Tibial nerve (tissue), 4 donors: Measurements from ENCODE around the gene TSFM. TPM values are rescaled to one million over a fixed set of nuclear protein-coding genes. Genes with fewer than 3 reads are reported as not detected.

ENCODE experiments used
- DNase-seq, 2 donors: peaks; one replicate each; pipeline ENCODE4 v3.0.0-alpha.2; 2019; ENCODE audit warnings: low spot score in 2 of 2
- H3K27ac ChIP-seq, 4 donors: fragments of 200-600 bp; sonication (generic) in 3 of 4; one replicate each; pipeline ENCODE4 v1.5.1; 2017 to 2019; ENCODE audit warnings: mild to moderate bottlenecking in 1 of 4
- H3K27me3 ChIP-seq, 2 donors: fragments of 200-600 bp; sonication (generic) in 1 of 2; one replicate each; pipeline versions ENCODE4 v1.5.1 to v1.6.0; 2017 to 2019
- H3K36me3 ChIP-seq, 3 donors: fragments of 200-600 bp; sonication (generic); one replicate each; pipeline ENCODE4 v1.5.1; 2018 to 2019
- H3K4me1 ChIP-seq, 4 donors: fragments of 200-600 bp; sonication (generic) in 3 of 4; one replicate each; pipeline ENCODE4 v1.5.1; 2017 to 2019
- H3K4me3 ChIP-seq, 4 donors: fragments of 200-600 bp; sonication (generic) in 3 of 4; one replicate each; pipeline ENCODE4 v1.5.1; 2017 to 2019; ENCODE audit warnings: mild to moderate bottlenecking in 1 of 4, moderate library complexity in 1 of 4
- H3K9me3 ChIP-seq, 4 donors: fragments of 200-600 bp; sonication (generic) in 3 of 4; one replicate each; pipeline ENCODE4 v1.5.1; 2017 to 2019
- CTCF ChIP-seq, 5 experiments: fragments of 200-600 bp in 3 of 5; fragments of 450-650 bp in 2 of 5; sonication (generic) in 3 of 5; IDR thresholded peaks; one replicate each; pipeline ENCODE4 v1.5.1; 2016 to 2019; ENCODE audit warnings: antibody characterized with exemption in 5 of 5, mild to moderate bottlenecking in 3 of 5, moderate library complexity in 2 of 5
- EP300 ChIP-seq, 2 donors: sonication (generic); formaldehyde crosslinking; IDR thresholded peaks; one replicate each; pipeline ENCODE4 v1.6.1; 2017; ENCODE audit warnings: antibody characterized with exemption in 2 of 2, mild to moderate bottlenecking in 1 of 2
- POLR2A ChIP-seq, 2 donors: fragments of 450-650 bp; IDR thresholded peaks; one replicate each; pipeline ENCODE4 v1.6.1; 2017; ENCODE audit warnings: antibody characterized with exemption in 2 of 2, mild to moderate bottlenecking in 2 of 2, moderate library complexity in 2 of 2
- WGBS, 2 donors: methylation state at CpG; one replicate each; pipeline ENCODE4 v1.1.5; 2018; 5-methylcytosine and 5-hydroxymethylcytosine counted together
- total RNA-seq, 4 donors: library from RNA; depleted of rRNA; stranded (reverse); fragments of >200 nt; gene quantifications; one replicate each; pipeline ENCODE4 v1.1.0, GENCODE V29; 2016

TSFM gene
- total RNA-seq, 4 donors from 2014 or later = 13.5 to 23.2 (median 22.4) TPM

- Histone ChIP-seq H3K4me1 (peaks cover 0 to 49% (median 25%) of the 10 kb centered on the region in 4 donors), H3K27me3 (peaks cover 0 to 42% of the 10 kb centered on the region in 2 donors), H3K4me3 (peak overlapping the region in 2 of 4 donors; percentile 33 to 37), H3K27ac (no peak overlapping the region), H3K36me3 (peaks cover 0 to 11% (median 0%) of the 10 kb centered on the region in 3 donors), H3K9me3 (no peaks in the 10 kb centered on the region)
- TF ChIP-seq EP300 (IDR thresholded peaks at IDR 0.05) = no peak
- no peak for TF ChIP-seq POLR2A (IDR thresholded peaks at IDR 0.05)
- peak in 1 of 5 experiments; percentile 19 for TF ChIP-seq CTCF (IDR thresholded peaks at IDR 0.05)
- 55 to 56% methylated on average over 14 of the region's 14 CpGs for WGBS, 2 donors
- no peak for DNase-seq
Measured at GRCh38 chr12:57741844-57742738, 40.5 kb upstream of the TSFM start.

GRCh38 chr12:57743769-57744168 is 38.8 kb upstream of the TSFM start:
- TF ChIP-seq POLR2A (IDR thresholded peaks at IDR 0.05) (no peak), EP300 (IDR thresholded peaks at IDR 0.05) (no peak), CTCF (IDR thresholded peaks at IDR 0.05) (no peak)
- Histone ChIP-seq H3K27me3 (peaks cover 0 to 25% of the 10 kb centered on the region in 2 donors), H3K4me3 (peak overlapping the region in 1 of 4 donors; percentile 59), H3K4me1 (peaks cover 0 to 32% (median 10%) of the 10 kb centered on the region in 4 donors), H3K9me3 (no peaks in the 10 kb centered on the region), H3K27ac (no peak overlapping the region), H3K36me3 (peaks cover 0 to 27% (median under 1%) of the 10 kb centered on the region in 3 donors)
- no peak for DNase-seq
- WGBS, 2 donors = 88 to 92% methylated on average over 2 of the region's 2 CpGs

GRCh38 chr12:57744194-57744776 is 38.3 kb upstream of the TSFM start:
- WGBS, 2 donors = 7 to 10% methylated on average over 21 of the region's 21 CpGs
- Histone ChIP-seq H3K27me3 (peaks cover 0 to 20% of the 10 kb centered on the region in 2 donors), H3K9me3 (no peaks in the 10 kb centered on the region), H3K36me3 (peaks cover 0 to 33% (median 4%) of the 10 kb centered on the region in 3 donors), H3K4me1 (peaks cover 0 to 27% (median 7%) of the 10 kb centered on the region in 4 donors), H3K4me3 (peak overlapping the region; percentile 49 to 90 (median 66)), H3K27ac (peak overlapping the region; percentile 93 to 99 (median 93))
- peak; percentile 59 to 79 for DNase-seq
- TF ChIP-seq POLR2A (IDR thresholded peaks at IDR 0.05) (no peak), EP300 (IDR thresholded peaks at IDR 0.05) (peak in 1 of 2 donors; percentile 18)

GRCh38 chr12:57744777-57745484 is 37.7 kb upstream of the TSFM start, which contains the start of gene TSPAN31:
Gene TSPAN31, plus strand, starts transcription at chr12:57745039. Its CDS starts 116 bp downstream, at chr12:57745155.
- H3K27me3 ChIP-seq = peaks cover 0 to 14% of the 10 kb centered on the region in 2 donors
- peak within 1 kb of the TSS; percentile 93 to 99 (median 93) for H3K27ac ChIP-seq
- H3K9me3 ChIP-seq = no peaks in the 10 kb centered on the region
- TF ChIP-seq CTCF (IDR thresholded peaks at IDR 0.05) (peak in 2 of 5 experiments; percentile 34 to 54), EP300 (IDR thresholded peaks at IDR 0.05) (peak in 1 of 2 donors; percentile 84), POLR2A (IDR thresholded peaks at IDR 0.05) (peak; percentile 44 to 86)
- DNase-seq = peak; percentile 96 to 98
- WGBS, 2 donors = 0 to 1% methylated on average over 29 of the region's 29 CpGs
- H3K4me3 ChIP-seq = peak within 1 kb of the TSS; percentile 49 to 90 (median 66)
- H3K4me1 ChIP-seq = peaks cover 0 to 21% (median 5%) of the 10 kb centered on the region in 4 donors
- peaks cover 0 to 39% (median 4%) of the 10 kb centered on the region in 3 donors for H3K36me3 ChIP-seq

- 39 to 40% methylated on average over 8 of the region's 8 CpGs for WGBS, 2 donors
- peaks cover 0 to 26% (median 5%) of the 10 kb centered on the region in 4 donors for H3K4me1 ChIP-seq
- H3K27me3 ChIP-seq = peaks cover 0 to 8% of the 10 kb centered on the region in 2 donors
- peaks cover 0 to 45% (median 4%) of the 10 kb centered on the region in 3 donors for H3K36me3 ChIP-seq
- TF ChIP-seq EP300 (IDR thresholded peaks at IDR 0.05) (no peak), POLR2A (IDR thresholded peaks at IDR 0.05) (no peak), CTCF (IDR thresholded peaks at IDR 0.05) (no peak)
- no peaks in the 10 kb centered on the region for H3K9me3 ChIP-seq
- H3K27ac ChIP-seq = peak overlapping the region; percentile 93 to 99 (median 93)
- peak overlapping the region; percentile 49 to 90 (median 66) for H3K4me3 ChIP-seq
- no peak for DNase-seq
Measured at GRCh38 chr12:57745485-57745881, 37.1 kb upstream of the TSFM start.
